MCF 10A (cell line): ENCODE measurements around the gene EMP2. TPM values are rescaled to one million over a fixed set of nuclear protein-coding genes. Genes with fewer than 3 reads are reported as not detected.

Source experiments
- BruUV-seq: library from RNA; stranded (reverse); fragments of 400-500 nt; replicated peaks from 2 replicates; lab custom pipeline; 2021; lab: Mats Ljungman, UMichigan
- CTCF ChIA-PET: fragments of 300-600 bp; sonication (Branson Sonifier 250); formaldehyde crosslinking; extraction: SDS; loops from one replicate; lab custom pipeline; 2021; ENCODE audit warnings: antibody characterized with exemption, inconsistent platforms; lab: Yijun Ruan, JAX
- POLR2A ChIA-PET: fragments of 300-600, 350-650 bp; sonication (Branson Sonifier 250); formaldehyde crosslinking; extraction: SDS; loops from one replicate; lab custom pipeline; 2020; ENCODE audit warnings: antibody characterized with exemption, inconsistent platforms; lab: Yijun Ruan, JAX
- DNase-seq: peaks from one replicate; pipeline ENCODE4 v3.0.0-alpha.2; 2018; ENCODE audit not compliant: unreplicated experiment
- H3K27ac Mint-ChIP-seq: one replicate; pipeline ENCODE4 v1.8.0; 2022; ENCODE audit warnings: mild to moderate bottlenecking, low read depth, mixed read lengths; ENCODE audit not compliant: unreplicated experiment
- H3K27me3 Mint-ChIP-seq: one replicate; pipeline ENCODE4 v1.8.0; 2022; ENCODE audit warnings: mixed read lengths; ENCODE audit not compliant: insufficient read depth, unreplicated experiment
- H3K36me3 Mint-ChIP-seq: one replicate; pipeline ENCODE4 v1.8.0; 2022; ENCODE audit warnings: mild to moderate bottlenecking, moderate library complexity, mixed read lengths; ENCODE audit not compliant: insufficient read depth, unreplicated experiment
- H3K4me1 Mint-ChIP-seq: one replicate; pipeline ENCODE4 v1.8.0; 2022; ENCODE audit warnings: mixed read lengths; ENCODE audit not compliant: insufficient read depth, unreplicated experiment
- H3K4me3 Mint-ChIP-seq: one replicate; pipeline ENCODE4 v1.8.0; 2022; ENCODE audit warnings: mild to moderate bottlenecking, moderate library complexity, mixed read lengths; ENCODE audit not compliant: unreplicated experiment
- H3K9me3 Mint-ChIP-seq: one replicate; pipeline ENCODE4 v1.8.0; 2022; ENCODE audit warnings: mixed read lengths; ENCODE audit not compliant: unreplicated experiment
- intact Hi-C: fragments of 100-400 bp; cut with micrococcal nuclease; formaldehyde crosslinking; loops from 2 replicates; pipeline ENCODE4 v1.14.1; 2022
- total RNA-seq: library from RNA; stranded (reverse); gene quantifications from 2 replicates; pipeline ENCODE4 v1.2.3, GENCODE V29; 2022
- TF ChIP-seq, protein P1 (sequence below): fragments of 200-600 bp; IDR thresholded peaks from one replicate; pipeline ENCODE4 v1.8.0; 2022; ENCODE audit warnings: antibody characterized with exemption, mild to moderate bottlenecking; ENCODE audit not compliant: unreplicated experiment

The EMP2 gene
- total RNA-seq, 1 experiment from 2014 or later, result 4.8 TPM

GRCh38 chr16:10578474-10579316 is 1.7 kb downstream of the EMP2 start:
- peak overlapping the region; percentile 73 for H3K4me3 Mint-ChIP-seq
- BruUV-seq, result no TSS peak
- TF ChIP-seq, protein P1, sequence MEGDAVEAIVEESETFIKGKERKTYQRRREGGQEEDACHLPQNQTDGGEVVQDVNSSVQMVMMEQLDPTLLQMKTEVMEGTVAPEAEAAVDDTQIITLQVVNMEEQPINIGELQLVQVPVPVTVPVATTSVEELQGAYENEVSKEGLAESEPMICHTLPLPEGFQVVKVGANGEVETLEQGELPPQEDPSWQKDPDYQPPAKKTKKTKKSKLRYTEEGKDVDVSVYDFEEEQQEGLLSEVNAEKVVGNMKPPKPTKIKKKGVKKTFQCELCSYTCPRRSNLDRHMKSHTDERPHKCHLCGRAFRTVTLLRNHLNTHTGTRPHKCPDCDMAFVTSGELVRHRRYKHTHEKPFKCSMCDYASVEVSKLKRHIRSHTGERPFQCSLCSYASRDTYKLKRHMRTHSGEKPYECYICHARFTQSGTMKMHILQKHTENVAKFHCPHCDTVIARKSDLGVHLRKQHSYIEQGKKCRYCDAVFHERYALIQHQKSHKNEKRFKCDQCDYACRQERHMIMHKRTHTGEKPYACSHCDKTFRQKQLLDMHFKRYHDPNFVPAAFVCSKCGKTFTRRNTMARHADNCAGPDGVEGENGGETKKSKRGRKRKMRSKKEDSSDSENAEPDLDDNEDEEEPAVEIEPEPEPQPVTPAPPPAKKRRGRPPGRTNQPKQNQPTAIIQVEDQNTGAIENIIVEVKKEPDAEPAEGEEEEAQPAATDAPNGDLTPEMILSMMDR, result no peak
- CTCF ChIA-PET, result interaction anchor here (0.6 to 2.9 kb wide), 6 partner anchors 8 to 340 kb away, joined by 3 to 8 read pairs (median 6); no protein-coding TSS in a partner anchor
- H3K27ac Mint-ChIP-seq, result no peak overlapping the region
- peaks cover 8% of the 10 kb centered on the region for H3K27me3 Mint-ChIP-seq
- no peaks in the 10 kb centered on the region for H3K36me3 Mint-ChIP-seq
- POLR2A ChIA-PET, result interaction anchor here (0.5 kb wide), 1 partner anchor 41 kb away, joined by 3 read pairs; no protein-coding TSS in a partner anchor
- no peak for DNase-seq
- no peaks in the 10 kb centered on the region for H3K9me3 Mint-ChIP-seq
- H3K4me1 Mint-ChIP-seq, result peaks cover 16% of the 10 kb centered on the region
- intact Hi-C loops, result no loop called here

GRCh38 chr16:10577305-10578202 is 2.8 kb downstream of the EMP2 start:
- POLR2A ChIA-PET, result no interaction called here
- TF ChIP-seq, protein P1, result no peak
- BruUV-seq, result no TSS peak
- Mint-ChIP-seq H3K4me3 (no peak overlapping the region), H3K27ac (no peak overlapping the region), H3K4me1 (peaks cover 16% of the 10 kb centered on the region), H3K9me3 (no peaks in the 10 kb centered on the region), H3K36me3 (no peaks in the 10 kb centered on the region), H3K27me3 (no peaks in the 10 kb centered on the region)
- CTCF ChIA-PET, result interaction anchor here (2.1 to 2.9 kb wide), 2 partner anchors 12 to 341 kb away, joined by 6 to 8 read pairs; no protein-coding TSS in a partner anchor
- DNase-seq, result no peak
- intact Hi-C loops, result no loop called here

DNA sequence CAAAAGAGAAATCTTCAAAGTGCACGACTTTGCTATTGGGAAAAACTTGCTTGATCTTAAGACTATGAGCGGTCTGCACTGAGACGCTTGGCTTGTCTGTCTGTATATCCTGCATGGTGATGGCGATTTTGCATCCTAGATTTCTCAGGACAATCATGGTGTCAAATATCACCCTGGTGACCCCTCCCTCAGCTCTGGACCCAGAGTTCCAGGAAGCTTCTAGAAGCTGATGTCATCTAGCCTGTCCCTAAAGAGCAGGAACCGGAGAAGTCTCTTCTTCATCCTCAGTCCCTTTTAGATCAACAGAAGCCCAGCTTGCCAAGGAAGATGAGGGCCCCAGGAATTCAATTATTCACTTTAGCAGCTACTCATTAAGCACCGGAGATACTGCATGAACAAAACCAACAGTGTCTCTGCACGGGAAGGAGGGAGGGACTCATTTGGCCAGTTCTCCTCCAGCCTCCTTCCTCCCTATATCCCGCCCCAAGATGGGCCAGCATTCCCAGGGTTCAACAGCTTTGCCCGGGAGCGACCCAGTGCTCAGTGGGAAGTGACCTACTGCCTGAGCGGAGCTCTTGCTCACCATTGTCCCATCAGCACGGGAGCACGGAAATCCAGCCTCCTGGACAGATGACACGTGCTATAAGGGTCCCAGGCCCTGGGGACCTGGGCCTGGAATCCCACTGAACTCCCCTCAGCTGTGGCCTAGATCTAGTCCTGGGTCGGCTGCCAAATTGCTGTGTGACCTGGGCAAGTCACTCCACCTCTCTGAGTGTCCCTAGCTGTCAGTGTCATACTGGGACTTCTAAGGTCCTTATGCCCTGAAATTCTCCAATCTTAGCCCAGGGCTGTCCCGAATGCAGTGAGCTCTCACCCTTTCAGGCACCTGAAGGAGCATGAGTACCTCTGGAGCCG is 3.8 kb downstream of the EMP2 start:
- Mint-ChIP-seq H3K27me3 (no peaks in the 10 kb centered on the region), H3K4me1 (peaks cover 16% of the 10 kb centered on the region), H3K4me3 (no peak overlapping the region), H3K36me3 (no peaks in the 10 kb centered on the region), H3K27ac (no peak overlapping the region), H3K9me3 (no peaks in the 10 kb centered on the region)
- no peak for DNase-seq
- BruUV-seq, result no TSS peak
- TF ChIP-seq, protein P1, result no peak
- ChIA-PET CTCF (interaction anchor here (2.1 kb wide), 1 partner anchor 11 kb away, joined by 8 read pairs; no protein-coding TSS in a partner anchor), POLR2A (no interaction called here)
- intact Hi-C loops, result no loop called here
